Naive thymus-derived CD4-positive, alpha-beta T cell (primary cell): ENCODE results near the gene ACOXL. TPM values are rescaled to one million over a fixed set of nuclear protein-coding genes. Genes with fewer than 3 reads are reported as not detected.

Source experiments
- ATAC-seq: fragments of 150-1000 bp; cut with Tn5 transposase; 2 replicates; pipeline ENCODE4 v1.10.0; 2021; ENCODE audit warnings: mild to moderate bottlenecking, moderate library complexity
- CTCF ChIA-PET: fragments of 350-600 bp; sonication (Branson Sonifier 250); formaldehyde crosslinking; loops from one replicate; lab custom pipeline; 2021; ENCODE audit warnings: antibody characterized with exemption; lab: Charles Lee
- POLR2A ChIA-PET: fragments of 350-600 bp; sonication (Branson Sonifier 250); formaldehyde crosslinking; loops from one replicate; lab custom pipeline; 2021; ENCODE audit warnings: antibody characterized with exemption, inconsistent platforms; lab: Charles Lee
- DNase-seq, 9 donors: peaks; one replicate each; pipeline versions ENCODE4 v3.0.0 to v3.0.0-alpha.2; 2020 to 2022; ENCODE audit warnings: mixed read lengths in 1 of 9
- H3K27ac ChIP-seq: one replicate; pipeline ENCODE4 v1.7.0; 2013; ENCODE audit warnings: mild to moderate bottlenecking, low read depth, low read length, moderate library complexity
- H3K27me3 ChIP-seq, 2 donors: one replicate each; pipeline ENCODE4 v1.7.0; 2013; ENCODE audit warnings: low read length in 2 of 2, mild to moderate bottlenecking in 2 of 2, moderate library complexity in 2 of 2; ENCODE audit not compliant: control insufficient read depth in 2 of 2, insufficient read depth in 2 of 2
- H3K36me3 ChIP-seq, 3 experiments: 1 replicate in 2 of 3; 2 replicates in 1 of 3; pipeline ENCODE4 v1.7.0; 2013; ENCODE audit warnings: low read length in 3 of 3, mild to moderate bottlenecking in 3 of 3, moderate library complexity in 1 of 3; ENCODE audit not compliant: insufficient read depth in 3 of 3, control insufficient read depth in 2 of 3
- H3K4me1 ChIP-seq, 2 donors: one replicate each; pipeline ENCODE4 v1.7.0; 2013; ENCODE audit warnings: low read length in 2 of 2, mild to moderate bottlenecking in 2 of 2, moderate library complexity in 1 of 2; ENCODE audit not compliant: control insufficient read depth in 2 of 2, insufficient read depth in 2 of 2
- H3K4me3 ChIP-seq: 2 replicates; pipeline ENCODE4 v1.7.0; 2013; ENCODE audit warnings: mild to moderate bottlenecking, low read length
- H3K9me3 ChIP-seq, 3 experiments: 1 replicate in 2 of 3; 2 replicates in 1 of 3; pipeline ENCODE4 v1.7.0; 2013; ENCODE audit warnings: low read length in 3 of 3; ENCODE audit not compliant: control insufficient read depth in 2 of 3
- H3K27ac Mint-ChIP-seq, 9 donors: one replicate each; pipeline ENCODE4 v1.8.0; 2020 to 2022; ENCODE audit warnings: mixed read lengths in 9 of 9, mild to moderate bottlenecking in 8 of 9, moderate library complexity in 5 of 9, inconsistent platforms in 2 of 9
- H3K27me3 Mint-ChIP-seq, 5 donors: one replicate each; pipeline ENCODE4 v1.8.0; 2021 to 2022; ENCODE audit warnings: mixed read lengths in 5 of 5, mild to moderate bottlenecking in 1 of 5
- H3K36me3 Mint-ChIP-seq, 5 donors: one replicate each; pipeline ENCODE4 v1.8.0; 2020 to 2022; ENCODE audit warnings: mixed read lengths in 5 of 5, mild to moderate bottlenecking in 3 of 5, inconsistent platforms in 1 of 5
- H3K4me1 Mint-ChIP-seq, 7 donors: one replicate each; pipeline ENCODE4 v1.8.0; 2020 to 2022; ENCODE audit warnings: mixed read lengths in 7 of 7, mild to moderate bottlenecking in 3 of 7, inconsistent platforms in 1 of 7
- H3K4me3 Mint-ChIP-seq, 10 donors: one replicate each; pipeline ENCODE4 v1.8.0; 2020 to 2022; ENCODE audit warnings: mild to moderate bottlenecking in 10 of 10, mixed read lengths in 10 of 10, moderate library complexity in 6 of 10, inconsistent platforms in 2 of 10
- H3K9me3 Mint-ChIP-seq, 11 donors: one replicate each; pipeline ENCODE4 v1.8.0; 2020 to 2022; ENCODE audit warnings: mixed read lengths in 11 of 11, mild to moderate bottlenecking in 4 of 11, inconsistent platforms in 1 of 11, moderate library complexity in 1 of 11
- intact Hi-C, 2 donors: fragments of 100-400 bp; cut with micrococcal nuclease; formaldehyde crosslinking; loops; one replicate each; pipeline ENCODE4 v1.15.1; 2023
- polyA plus RNA-seq, 2 donors: library from polyadenylated mRNA; unstranded; fragments of 300-500 nt; fragmentation: Illumina TruSeq; gene quantifications; one replicate each; pipeline ENCODE4 v1.2.3, GENCODE V29; 2021
- total RNA-seq, 6 experiments: library from RNA in 5 of 6; stranded (reverse) in 5 of 6; gene quantifications; 1 replicate in 5 of 6; 2 replicates in 1 of 6; pipeline ENCODE4 v1.2.3 and lab custom pipeline; 2021 to 2026

Gene ACOXL
- total and polyA plus RNA-seq, 7 experiments from 2014 or later, result 0.29 TPM; not detected in 6

DNA sequence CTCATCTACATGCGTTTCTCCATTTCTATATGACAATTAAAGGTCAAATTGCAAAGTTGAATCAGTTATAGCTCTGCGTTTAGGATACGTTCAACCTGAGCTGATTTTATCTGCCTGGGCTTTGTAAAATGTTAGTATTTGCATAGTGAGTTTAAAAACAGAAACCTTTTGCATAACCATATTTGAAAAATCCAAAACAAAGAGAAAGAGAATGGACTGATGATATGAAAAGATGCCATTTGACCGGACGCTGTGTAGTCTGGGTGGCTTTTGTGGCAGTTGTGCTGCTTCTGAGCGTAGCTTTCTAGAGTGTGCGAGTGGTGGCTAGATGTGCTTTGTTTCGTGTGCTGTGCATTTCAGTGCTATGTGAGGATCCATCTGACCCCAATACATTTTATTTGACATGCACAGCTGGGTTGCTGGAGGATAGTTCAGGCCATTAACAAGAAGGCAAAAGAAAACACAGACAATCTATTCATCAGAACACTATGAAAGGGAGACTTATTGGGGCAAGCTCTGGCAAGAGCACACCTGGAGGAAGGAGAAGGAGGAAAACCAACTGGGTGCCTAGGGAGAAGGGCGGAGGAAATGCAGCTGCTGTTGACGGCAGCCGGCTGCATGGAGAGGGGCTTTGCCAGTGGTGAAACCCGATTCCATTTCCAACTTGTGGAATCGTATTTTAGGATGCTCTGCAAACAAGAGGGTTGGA is 126.8 kb downstream of the ACOXL start:
- Histone ChIP-seq H3K36me3 (no peaks in the 10 kb centered on the region), H3K27me3 (no peaks in the 10 kb centered on the region), H3K27ac (peak overlapping the region; percentile 75), H3K4me3 (peak overlapping the region; percentile 20), H3K9me3 (no peaks in the 10 kb centered on the region), H3K4me1 (peaks cover 25 to 35% of the 10 kb centered on the region in 2 donors)
- peaks cover 0 to 4% (median 0%) of the 10 kb centered on the region in 11 donors for H3K9me3 Mint-ChIP-seq
- ATAC-seq (no peak), DNase-seq (peak in 3 of 9 donors; percentile 2 to 22 (median 21))
- peaks cover 0 to 5% (median 0%) of the 10 kb centered on the region in 5 donors for H3K36me3 Mint-ChIP-seq
- H3K27ac Mint-ChIP-seq, result peak overlapping the region; percentile 73 to 94 (median 89)
- H3K4me3 Mint-ChIP-seq, result peak overlapping the region; percentile 74 to 86 (median 80)
- intact Hi-C loops, result loop anchor here (1.0 to 5.0 kb wide), 3 partner anchors 12 to 263 kb away; partner anchors contain the start of gene BCL2L11 (in 1 of the 2)
- peaks cover 27 to 57% (median 44%) of the 10 kb centered on the region in 7 donors for H3K4me1 Mint-ChIP-seq
- ChIA-PET POLR2A (interaction anchor here (1.0 to 1.5 kb wide), 5 partner anchors 12 to 261 kb away, joined by 3 to 8 read pairs (median 3); partner anchors contain the start of gene BCL2L11), CTCF (interaction anchor here (0.9 to 1.8 kb wide), 2 partner anchors 47 to 259 kb away, joined by 3 to 7 read pairs; no protein-coding TSS in a partner anchor)
- peaks cover 0 to 75% (median 0%) of the 10 kb centered on the region in 5 donors for H3K27me3 Mint-ChIP-seq

DNA sequence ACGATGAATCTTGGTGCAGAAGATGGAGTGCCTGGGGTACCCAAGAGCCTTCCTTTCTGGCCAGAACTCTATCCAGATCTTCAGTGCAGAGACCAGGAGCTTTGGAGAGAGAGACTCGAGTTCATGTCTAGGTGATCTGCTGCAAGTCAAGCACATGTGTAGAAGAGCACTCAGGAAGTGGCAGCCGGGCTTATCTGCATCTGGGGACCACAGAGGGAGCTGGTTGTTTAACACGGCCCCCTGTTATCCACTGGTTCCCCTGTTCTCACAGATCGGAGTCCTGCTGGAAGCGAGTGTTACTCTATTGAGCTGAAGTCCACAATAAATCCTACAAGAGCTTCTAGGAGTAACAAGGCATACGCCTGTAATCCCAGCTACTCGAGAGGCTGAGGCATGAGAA is 128.3 kb downstream of the ACOXL start:
- peaks cover 31 to 58% (median 44%) of the 10 kb centered on the region in 7 donors for H3K4me1 Mint-ChIP-seq
- peak overlapping the region; percentile 26 to 82 (median 68) for H3K4me3 Mint-ChIP-seq
- DNase-seq, result peak in 5 of 9 donors; percentile 7 to 36 (median 23)
- peak overlapping the region; percentile 53 to 94 (median 87) for H3K27ac Mint-ChIP-seq
- no peaks in the 10 kb centered on the region for H3K9me3 ChIP-seq
- H3K4me3 ChIP-seq, result no peak overlapping the region
- H3K36me3 ChIP-seq, result no peaks in the 10 kb centered on the region
- peaks cover 0 to 4% (median 0%) of the 10 kb centered on the region in 11 donors for H3K9me3 Mint-ChIP-seq
- H3K4me1 ChIP-seq, result peaks cover 24 to 39% of the 10 kb centered on the region in 2 donors
- no peak for ATAC-seq
- peaks cover 0 to 5% (median 0%) of the 10 kb centered on the region in 5 donors for H3K36me3 Mint-ChIP-seq
- H3K27me3 ChIP-seq, result no peaks in the 10 kb centered on the region
- peaks cover 0 to 64% (median 0%) of the 10 kb centered on the region in 5 donors for H3K27me3 Mint-ChIP-seq
- ChIA-PET CTCF (interaction anchor here (0.7 kb wide), 1 partner anchor 1202 kb away, joined by 4 read pairs; no protein-coding TSS in a partner anchor), POLR2A (interaction anchor here (1.5 kb wide), 1 partner anchor 20 kb away, joined by 5 read pairs; no protein-coding TSS in a partner anchor)
- H3K27ac ChIP-seq, result no peak overlapping the region
- intact Hi-C loops, result no loop called here

DNA sequence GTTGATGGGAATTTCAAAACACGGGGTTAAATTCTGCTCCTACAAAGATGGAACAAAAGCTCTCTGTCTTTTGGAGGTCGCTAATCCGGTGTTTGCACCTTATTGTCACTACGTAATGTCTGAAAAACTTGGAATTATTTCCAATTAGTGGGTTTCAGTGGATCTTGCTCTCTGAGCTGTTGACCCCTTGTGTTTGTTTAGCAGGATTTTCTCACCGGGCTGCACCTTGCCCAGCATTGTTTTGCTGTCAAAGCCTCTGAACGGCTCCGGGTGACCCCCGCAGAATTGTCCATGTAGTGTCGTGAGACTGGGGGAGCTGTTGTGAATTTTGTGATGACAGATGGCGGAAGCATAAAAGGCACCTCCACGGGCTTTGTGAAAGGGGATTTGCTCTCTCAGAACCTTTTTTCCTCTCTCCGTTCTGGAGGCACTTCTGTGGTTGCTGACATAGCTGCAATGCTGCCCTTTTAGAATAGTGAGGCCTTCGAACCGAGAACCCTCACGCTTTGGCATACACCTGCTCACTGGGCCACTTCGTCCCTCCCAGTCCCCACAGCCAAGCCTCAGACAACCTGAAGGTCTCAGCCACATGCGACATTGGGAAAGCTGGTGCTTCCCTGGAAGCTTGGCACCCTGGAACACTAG is 129.4 kb downstream of the ACOXL start:
- no peak overlapping the region for H3K27ac ChIP-seq
- DNase-seq (no peak), ATAC-seq (no peak)
- peaks cover 0 to 7% (median 0%) of the 10 kb centered on the region in 5 donors for H3K36me3 Mint-ChIP-seq
- H3K9me3 Mint-ChIP-seq, result peaks cover 0 to 2% (median 0%) of the 10 kb centered on the region in 11 donors
- H3K4me3 Mint-ChIP-seq, result peak overlapping the region in 1 of 10 donors; percentile 33
- H3K4me3 ChIP-seq, result no peak overlapping the region
- no peak overlapping the region for H3K27ac Mint-ChIP-seq
- intact Hi-C loops, result no loop called here
- no peaks in the 10 kb centered on the region for H3K27me3 ChIP-seq
- no peaks in the 10 kb centered on the region for H3K9me3 ChIP-seq
- POLR2A ChIA-PET, result interaction anchor here (1.5 kb wide), 1 partner anchor 21 kb away, joined by 5 read pairs; no protein-coding TSS in a partner anchor
- no peaks in the 10 kb centered on the region for H3K36me3 ChIP-seq
- peaks cover 36 to 67% (median 48%) of the 10 kb centered on the region in 7 donors for H3K4me1 Mint-ChIP-seq
- H3K27me3 Mint-ChIP-seq, result peaks cover 0 to 57% (median 0%) of the 10 kb centered on the region in 5 donors
- CTCF ChIA-PET, result interaction anchor here (1.0 kb wide), 1 partner anchor 50 kb away, joined by 4 read pairs; no protein-coding TSS in a partner anchor
- H3K4me1 ChIP-seq, result peaks cover 24 to 40% of the 10 kb centered on the region in 2 donors

DNA sequence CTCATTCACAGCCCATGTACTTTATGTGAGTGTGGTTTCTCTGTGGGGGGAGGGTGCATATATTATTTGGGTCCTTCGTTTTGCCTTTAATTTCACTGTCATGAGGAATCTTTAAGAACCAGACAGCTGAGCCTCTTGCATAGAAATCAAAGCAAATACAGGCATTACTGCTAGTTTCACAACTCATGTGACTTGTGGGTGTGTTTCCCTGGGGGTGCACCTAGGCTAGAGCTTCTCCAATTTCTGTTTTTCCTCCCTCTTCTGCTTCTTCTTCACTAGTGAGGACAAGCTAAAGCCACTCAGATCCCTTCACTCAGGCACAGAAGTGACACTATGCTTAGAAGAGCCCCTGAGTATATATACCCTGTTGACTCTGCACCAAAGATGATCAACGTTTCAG is 131.4 kb downstream of the ACOXL start:
- ChIA-PET POLR2A (no interaction called here), CTCF (no interaction called here)
- Mint-ChIP-seq H3K27me3 (peaks cover 0 to 55% (median 4%) of the 10 kb centered on the region in 5 donors), H3K4me3 (no peak overlapping the region), H3K9me3 (peaks cover 0 to 2% (median 0%) of the 10 kb centered on the region in 11 donors), H3K36me3 (peaks cover 0 to 7% (median 0%) of the 10 kb centered on the region in 5 donors), H3K4me1 (peaks cover 32 to 66% (median 41%) of the 10 kb centered on the region in 7 donors), H3K27ac (no peak overlapping the region)
- Histone ChIP-seq H3K4me3 (no peak overlapping the region), H3K9me3 (no peaks in the 10 kb centered on the region), H3K4me1 (peaks cover 24 to 28% of the 10 kb centered on the region in 2 donors), H3K27me3 (no peaks in the 10 kb centered on the region), H3K36me3 (no peaks in the 10 kb centered on the region), H3K27ac (no peak overlapping the region)
- intact Hi-C loops, result no loop called here
- ATAC-seq (no peak), DNase-seq (no peak)

DNA sequence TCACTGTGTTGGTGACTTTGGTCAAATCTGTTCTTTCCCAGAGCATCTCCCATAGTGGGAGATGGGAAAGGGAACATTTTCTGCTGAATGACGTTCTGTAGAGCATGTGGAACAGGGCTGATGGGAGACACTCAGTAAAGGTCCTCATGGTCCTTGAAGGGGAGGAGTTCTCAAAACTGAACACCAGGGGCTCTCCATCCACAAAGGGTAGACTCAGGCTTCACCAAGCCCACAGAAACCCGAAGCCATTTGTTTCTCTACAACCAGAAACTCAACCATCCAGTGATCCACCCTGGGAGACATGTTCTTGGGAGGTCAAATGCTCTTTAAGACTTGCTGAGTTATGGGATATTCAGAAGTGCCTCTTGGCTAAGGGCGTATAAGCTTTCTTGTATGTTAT is 131.8 kb downstream of the ACOXL start:
- Mint-ChIP-seq H3K9me3 (peaks cover 0 to 2% (median 0%) of the 10 kb centered on the region in 11 donors), H3K27ac (peak overlapping the region in 1 of 9 donors; percentile 11), H3K36me3 (peaks cover 0 to 7% (median 0%) of the 10 kb centered on the region in 5 donors), H3K27me3 (peaks cover 0 to 53% (median 4%) of the 10 kb centered on the region in 5 donors), H3K4me3 (no peak overlapping the region), H3K4me1 (peaks cover 28 to 65% (median 36%) of the 10 kb centered on the region in 7 donors)
- Histone ChIP-seq H3K4me3 (no peak overlapping the region), H3K4me1 (peaks cover 22 to 24% of the 10 kb centered on the region in 2 donors), H3K27ac (no peak overlapping the region), H3K36me3 (no peaks in the 10 kb centered on the region), H3K9me3 (no peaks in the 10 kb centered on the region), H3K27me3 (no peaks in the 10 kb centered on the region)
- intact Hi-C loops, result no loop called here
- CTCF ChIA-PET, result no interaction called here
- no peak for ATAC-seq
- POLR2A ChIA-PET, result no interaction called here
- DNase-seq, result no peak

DNA sequence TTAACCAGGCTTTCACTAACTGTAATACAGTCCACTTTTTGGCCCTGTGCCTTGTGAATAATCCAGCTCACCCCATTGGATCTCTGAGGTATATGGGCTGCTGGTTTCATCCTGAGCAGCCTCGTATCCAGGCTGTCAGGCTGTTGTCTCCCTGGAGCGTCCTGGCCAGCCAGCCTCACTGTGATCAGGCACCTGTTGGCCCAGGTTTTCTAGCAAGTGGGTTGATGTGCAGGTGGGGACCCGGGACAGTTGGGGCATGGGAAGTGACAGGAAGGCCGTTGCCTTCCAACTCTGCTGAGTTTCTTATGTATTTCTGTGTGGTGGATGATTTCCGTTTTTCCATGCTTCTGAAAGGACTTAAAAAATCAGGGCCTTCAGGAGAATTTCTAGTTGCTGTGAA is 132.4 kb downstream of the ACOXL start:
- H3K36me3 ChIP-seq, result no peaks in the 10 kb centered on the region
- Mint-ChIP-seq H3K36me3 (peaks cover 0 to 5% (median 0%) of the 10 kb centered on the region in 5 donors), H3K4me1 (peaks cover 23 to 67% (median 32%) of the 10 kb centered on the region in 7 donors), H3K27ac (peak overlapping the region in 3 of 9 donors; percentile 13 to 60 (median 47)), H3K27me3 (peaks cover 0 to 51% (median 4%) of the 10 kb centered on the region in 5 donors), H3K9me3 (peaks cover 0 to 2% (median 0%) of the 10 kb centered on the region in 11 donors), H3K4me3 (peak overlapping the region in 4 of 10 donors; percentile 9 to 59 (median 40))
- intact Hi-C loops, result loop anchor here in 1 of 2 donors (1.0 kb wide), 1 partner anchor 17 kb away; no protein-coding TSS in a partner anchor
- peaks cover 16 to 18% of the 10 kb centered on the region in 2 donors for H3K4me1 ChIP-seq
- no peak for DNase-seq
- CTCF ChIA-PET, result no interaction called here
- no peaks in the 10 kb centered on the region for H3K9me3 ChIP-seq
- H3K27me3 ChIP-seq, result no peaks in the 10 kb centered on the region
- no peak for ATAC-seq
- no peak overlapping the region for H3K27ac ChIP-seq
- POLR2A ChIA-PET, result no interaction called here
- no peak overlapping the region for H3K4me3 ChIP-seq
